NCI-H345 treated with DMSO at 0.1 percent for 48 hours (cell line): ENCODE measurements around the gene C1QTNF9.
"Not testable (repeated sequence)": the region's sequence is repeated elsewhere in the genome, so short reads cannot be mapped to it uniquely, and the experiment has no call there.

ENCODE experiments used
- DNase-seq: peaks from one replicate; lab custom pipeline; 2025; ENCODE audit not compliant: unreplicated experiment; lab: John Stamatoyannopoulos, UW

C1QTNF9 gene

DNA sequence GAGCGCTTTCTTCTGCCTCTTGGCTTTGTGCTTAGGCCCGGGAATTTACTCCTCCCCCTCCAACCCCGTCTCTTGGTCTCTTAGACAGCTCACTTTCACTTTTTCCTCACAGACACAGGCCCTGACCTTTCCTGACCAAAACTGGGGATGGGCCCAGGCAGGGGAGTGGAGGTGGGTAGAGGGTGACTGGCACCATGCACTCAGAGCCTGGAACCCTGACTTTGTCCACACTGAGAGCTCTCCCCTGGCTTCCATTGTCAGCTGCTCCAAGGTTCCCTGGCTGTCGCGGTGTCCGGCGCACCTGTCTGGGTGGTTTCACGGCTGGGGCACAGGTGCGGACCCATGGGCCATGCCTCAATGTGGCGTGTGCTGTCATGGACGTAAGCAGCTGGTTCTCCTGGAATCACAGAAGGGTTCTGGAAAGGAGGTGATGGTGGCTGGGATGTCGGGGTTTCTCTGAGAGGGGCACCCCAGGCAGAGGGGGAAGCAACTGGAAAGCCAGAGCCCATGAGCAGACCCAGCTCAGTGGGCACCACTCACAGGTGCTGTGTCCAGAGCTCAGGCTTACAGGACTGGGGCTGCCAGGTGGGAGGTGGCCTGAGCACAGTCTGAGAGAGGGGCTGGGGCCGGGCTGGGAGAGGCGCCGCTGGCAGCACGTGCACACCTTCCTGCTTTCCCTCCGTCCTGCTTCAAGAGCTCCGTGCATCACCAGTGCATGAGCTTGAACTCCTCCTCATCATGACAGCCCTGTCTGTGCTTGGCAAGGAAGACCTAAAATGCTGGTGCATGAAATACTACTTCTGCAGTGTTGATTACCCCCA is 28.0 kb upstream of the C1QTNF9 start:
- DNase-seq: no peak

- DNase-seq: peak; percentile 70
Observed at GRCh38 chr13:24282256-24282655, 27.1 kb upstream of the C1QTNF9 start.

DNA sequence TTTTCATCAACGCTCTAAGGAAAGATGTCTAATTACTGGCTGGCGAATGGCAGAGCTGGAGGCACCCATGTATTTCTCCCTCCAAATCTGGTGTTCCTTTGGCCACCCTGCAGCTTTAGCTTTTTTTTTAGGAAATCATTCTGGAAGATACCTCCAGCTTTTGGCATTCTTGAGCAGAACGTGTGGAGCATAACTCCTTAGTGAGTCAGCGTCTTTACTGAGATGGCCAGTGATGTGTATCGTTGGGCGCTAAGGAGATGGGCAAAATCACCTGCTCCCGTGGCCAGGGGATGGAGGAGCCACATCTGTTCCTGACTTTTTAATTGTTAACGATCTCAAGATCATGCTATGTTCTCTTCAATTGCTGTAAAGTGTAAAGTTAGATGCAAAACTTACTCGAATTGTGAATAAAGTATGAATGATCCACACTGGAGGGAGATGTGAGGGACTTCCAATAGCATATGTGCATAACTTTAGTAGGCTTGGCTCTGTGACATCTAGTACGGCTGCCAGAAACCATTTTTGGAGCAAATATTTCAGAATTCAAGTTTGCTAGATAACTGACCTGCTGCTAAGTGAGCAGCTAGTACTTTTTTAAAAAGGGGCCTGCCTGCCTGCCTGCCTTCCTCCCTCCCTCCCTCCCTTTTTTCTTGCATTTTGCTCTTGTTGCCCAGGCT is 24.4 kb upstream of the C1QTNF9 start:
- DNase-seq: no peak

GRCh38 chr13:24286624-24287023 is 22.8 kb upstream of the C1QTNF9 start:
- DNase-seq: no peak

- DNase-seq: no peak
Observed at GRCh38 chr13:24287748-24288287, 21.6 kb upstream of the C1QTNF9 start.

DNA sequence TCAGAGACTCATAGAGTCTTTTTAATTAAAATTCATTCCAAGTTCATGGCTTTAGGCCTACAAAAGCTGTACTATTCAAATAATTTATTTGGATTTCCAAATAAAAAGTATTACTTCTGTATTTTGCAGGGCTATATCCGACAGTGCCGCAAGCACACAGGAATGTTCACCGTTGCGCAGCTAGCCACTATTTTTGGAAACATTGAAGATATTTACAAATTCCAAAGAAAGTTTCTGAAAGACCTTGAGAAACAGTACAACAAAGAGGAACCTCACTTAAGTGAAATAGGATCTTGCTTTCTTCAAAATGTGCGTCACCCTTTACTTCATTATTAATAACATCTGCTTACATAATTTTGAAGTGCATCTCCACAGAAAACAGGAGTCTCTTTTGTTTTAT is 20.5 kb upstream of the C1QTNF9 start:
- no peak for DNase-seq

GRCh38 chr13:24290280-24290932 is 19.0 kb upstream of the C1QTNF9 start:
- no peak for DNase-seq

DNA sequence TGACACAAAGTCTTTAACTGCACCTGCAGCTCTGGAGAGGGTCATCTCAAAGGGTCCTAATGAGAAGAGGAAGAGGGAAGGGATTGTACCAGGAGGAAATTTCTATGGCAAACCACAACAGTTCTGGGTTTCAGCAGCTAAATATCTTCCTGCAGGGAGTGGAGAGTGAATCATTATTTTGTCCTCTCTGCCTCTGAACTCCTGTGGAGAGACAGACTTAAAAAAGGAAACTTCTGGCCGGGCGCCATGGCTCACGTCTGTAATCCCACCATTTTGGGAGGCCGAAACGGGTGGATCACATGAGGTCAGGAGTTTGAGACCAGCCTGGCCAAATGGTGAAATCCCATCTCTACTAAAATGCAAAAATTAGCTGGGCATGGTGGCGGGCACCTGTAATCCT is 16.9 kb upstream of the C1QTNF9 start:
- no peak for DNase-seq

GRCh38 chr13:24293746-24294145 is 15.6 kb upstream of the C1QTNF9 start:
- DNase-seq: no peak

- no peak for DNase-seq
Observed at GRCh38 chr13:24299488-24300114, 9.8 kb upstream of the C1QTNF9 start.

DNA sequence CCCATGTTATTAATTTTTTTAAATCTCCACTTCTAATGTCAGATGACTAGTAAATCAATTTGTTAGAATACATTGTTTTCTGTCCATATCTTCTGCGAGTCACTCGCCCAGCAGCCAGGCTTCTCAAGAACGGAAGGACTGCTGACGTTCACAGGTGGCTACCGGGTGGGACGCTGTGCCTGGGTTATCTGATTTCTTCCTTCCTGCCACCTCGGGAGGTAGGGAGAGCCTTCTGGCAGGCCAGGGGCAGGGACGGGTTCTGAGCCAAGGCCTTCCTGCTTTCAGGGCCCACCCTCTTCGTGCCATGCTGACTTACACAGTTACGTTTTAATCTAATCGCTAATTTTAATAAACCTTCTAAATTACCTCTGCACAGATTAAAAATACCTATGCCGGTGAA is 7.9 kb upstream of the C1QTNF9 start:
- DNase-seq: no peak

- DNase-seq: no peak
Observed at GRCh38 chr13:24301911-24302310, 7.5 kb upstream of the C1QTNF9 start.

DNA sequence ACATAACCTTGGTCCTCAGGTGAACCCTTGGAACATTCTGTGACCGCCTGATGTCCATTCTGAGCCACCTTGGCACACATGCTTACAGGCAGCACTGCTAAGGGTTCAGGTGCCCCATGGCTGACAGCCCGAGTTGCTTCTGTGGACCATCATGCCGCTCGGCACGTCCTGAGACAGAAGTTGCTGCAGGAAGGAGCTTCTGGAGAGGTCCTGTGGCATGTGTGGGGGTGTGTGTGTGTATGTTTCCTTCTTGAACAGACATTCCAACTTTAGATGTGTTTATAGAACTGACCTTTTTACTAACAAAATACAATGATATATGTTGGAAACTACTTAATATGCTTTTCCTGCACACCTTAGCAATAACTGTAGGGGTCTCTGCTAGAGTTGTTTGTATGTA is 4.8 kb upstream of the C1QTNF9 start:
- no peak for DNase-seq

GRCh38 chr13:24306632-24307031 is 2.7 kb upstream of the C1QTNF9 start:
- no peak for DNase-seq

DNA sequence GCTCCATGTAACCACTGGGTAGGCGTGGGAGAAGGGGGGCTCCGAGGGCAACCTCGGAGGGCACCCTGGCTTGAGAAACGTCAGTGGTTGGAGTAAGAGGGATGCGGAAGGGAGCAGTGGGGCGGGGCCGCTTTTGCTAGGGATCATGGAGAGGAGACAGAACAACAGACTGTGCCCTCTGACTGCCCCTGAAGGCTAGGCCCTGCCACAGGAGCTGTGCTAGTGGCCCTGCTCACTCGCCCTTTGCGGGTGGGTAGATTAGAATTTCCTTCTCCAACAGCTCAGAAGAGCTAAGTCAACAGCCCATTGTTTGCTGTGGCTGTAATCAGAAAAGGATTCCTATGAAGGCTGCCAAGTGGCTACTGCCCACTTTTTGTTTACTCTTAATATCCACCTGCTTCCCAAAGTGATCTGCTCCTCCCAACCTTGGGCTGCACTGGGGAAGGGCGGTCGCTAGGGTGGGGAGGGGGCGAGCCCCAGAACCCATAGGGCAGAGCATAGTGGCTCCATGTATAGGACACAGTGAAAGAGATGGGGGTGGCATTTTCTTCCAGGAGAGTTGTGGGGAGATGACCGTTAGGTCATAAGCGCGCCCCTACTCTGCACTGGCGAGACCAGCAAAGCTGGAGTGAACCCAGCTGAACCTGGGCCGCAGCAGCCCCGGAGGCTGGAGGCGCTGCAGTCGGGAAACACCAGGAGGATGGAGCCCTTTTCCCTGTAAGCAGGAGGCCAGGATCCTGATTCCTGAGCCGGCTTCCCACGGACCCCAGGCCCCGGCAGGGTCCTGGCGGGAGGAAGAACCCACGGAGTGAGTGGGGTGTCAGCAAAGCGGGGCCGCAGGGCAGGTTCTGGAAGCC is 1.9 kb upstream of the C1QTNF9 start:
- DNase-seq: no peak

DNA sequence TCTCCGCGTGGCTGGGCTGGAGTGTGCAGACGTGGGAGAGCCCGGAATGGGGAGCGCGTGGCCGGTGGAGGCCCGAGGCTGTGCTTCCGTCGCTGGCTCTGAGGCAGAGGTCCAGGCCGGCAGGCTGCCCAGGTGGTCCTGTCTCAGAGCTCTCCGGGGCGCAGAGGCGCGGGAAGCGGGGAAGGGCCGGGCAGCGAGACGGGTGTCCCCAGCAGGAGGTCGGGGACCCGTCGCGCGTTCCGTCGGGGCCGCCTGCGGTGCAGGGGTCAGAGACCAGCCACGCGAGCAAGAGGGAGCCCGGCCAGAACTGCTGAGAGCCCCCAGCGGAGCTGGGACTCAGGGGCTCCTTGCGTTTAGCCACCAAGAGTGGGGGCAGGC is 1.3 kb upstream of the C1QTNF9 start:
- DNase-seq: no peak

DNA sequence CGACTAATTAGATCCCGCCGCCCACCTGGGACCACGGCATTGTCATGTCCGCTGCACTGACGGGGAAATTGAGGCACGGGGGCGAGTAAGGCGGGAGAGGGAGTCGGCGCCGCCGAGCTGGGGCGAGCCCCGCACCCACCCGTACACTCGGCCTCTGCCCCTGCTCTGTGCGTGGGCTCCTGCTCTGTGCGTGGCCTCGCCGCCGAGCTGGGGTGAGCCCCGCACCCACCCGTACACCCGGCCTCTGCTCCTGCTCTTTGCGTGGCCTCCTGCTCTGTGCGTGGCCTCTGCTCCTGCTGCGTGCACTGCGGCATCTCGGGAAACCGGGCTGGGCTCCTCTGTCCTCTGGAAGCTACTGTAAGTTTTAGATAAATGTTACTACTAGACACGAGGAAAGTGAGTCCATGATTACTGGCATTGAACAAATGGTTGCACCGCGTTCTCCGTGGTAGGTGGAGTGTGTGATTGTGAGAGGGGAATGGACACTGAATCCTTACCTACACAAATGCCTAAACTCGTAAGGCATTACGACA is 826 bp upstream of the C1QTNF9 start:
- DNase-seq: no peak

DNA sequence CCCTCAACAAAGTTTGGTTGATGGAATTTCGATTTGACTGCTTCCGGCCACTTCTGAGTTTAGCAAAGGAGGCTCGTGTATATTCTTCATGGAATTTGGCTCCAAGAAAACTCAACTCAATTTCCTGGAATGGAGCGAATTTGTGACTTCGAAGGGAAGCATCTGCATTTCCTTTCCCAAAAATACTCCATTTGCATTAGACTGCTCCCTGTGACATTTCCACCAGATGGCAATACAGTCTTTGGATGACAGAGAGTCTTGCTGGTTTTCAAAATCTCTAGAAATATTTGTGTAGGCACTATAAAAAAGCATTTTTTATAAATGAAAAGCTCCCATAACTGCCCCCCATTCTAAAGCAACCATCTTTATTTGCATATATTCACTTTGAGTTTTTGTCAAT is 4.1 kb downstream of the C1QTNF9 start:
- no peak for DNase-seq

DNA sequence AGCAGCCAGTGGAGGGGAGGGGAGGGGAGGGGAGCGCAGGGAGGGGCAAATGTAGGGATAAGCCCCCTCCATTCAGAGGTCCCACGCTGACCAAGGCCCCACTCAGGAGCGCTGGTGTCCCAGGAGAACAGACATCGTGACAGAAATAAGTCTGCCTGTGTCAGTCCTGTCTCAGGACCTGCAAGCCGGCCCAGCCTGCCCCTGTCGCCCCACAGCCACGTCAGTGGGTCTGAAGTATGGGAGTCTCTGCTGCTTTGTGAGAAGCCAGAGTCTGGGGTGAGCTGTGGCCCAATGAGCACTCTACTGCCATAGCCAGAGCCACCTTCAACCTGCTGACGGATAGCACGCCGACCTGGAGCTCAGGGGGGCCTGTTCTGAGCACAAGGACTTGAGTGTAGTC is 8.5 kb downstream of the C1QTNF9 start:
- not testable (repeated sequence) for DNase-seq

DNA sequence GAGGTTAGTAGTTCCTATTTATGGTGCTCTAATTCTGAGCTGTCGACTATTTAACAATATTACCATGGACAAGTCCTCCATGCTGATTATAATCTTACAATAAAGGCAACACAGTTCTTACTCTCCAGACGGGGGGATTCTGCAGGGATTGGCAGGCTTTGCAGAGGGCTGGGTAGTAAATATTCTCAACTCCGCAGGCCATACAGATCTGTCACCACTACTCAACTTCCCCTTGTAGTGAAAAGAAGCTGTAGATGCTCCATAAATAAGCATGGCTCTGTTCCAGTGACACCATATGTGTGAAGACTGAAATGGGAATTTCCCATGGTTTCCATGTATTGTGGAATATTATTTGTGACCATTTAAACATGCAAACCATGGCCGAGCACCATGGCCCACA is 9.5 kb downstream of the C1QTNF9 start:
- DNase-seq: not testable (repeated sequence)
